ENCODE data around the gene CRYAB. TPM values are rescaled to one million over a fixed set of nuclear protein-coding genes. Genes with fewer than 3 reads are reported as not detected.
A peak's percentile ranks its signal among the peaks of the same experiment; 100 is the strongest.

Gene CRYAB
- total and polyA plus RNA-seq, 2 experiments from 2014 or later = 15.3 to 91.8 TPM

- no peak overlapping the region for H3K4me3 ChIP-seq
- H3K27me3 ChIP-seq = no peaks in the 10 kb centered on the region
- TF ChIP-seq CTCF (IDR thresholded peaks at IDR 0.05; ENCODE audit: low read depth, low read length) = no peak
- peaks cover 41% of the 10 kb centered on the region for H3K4me1 ChIP-seq (ENCODE audit: low read depth)
- H3K9me3 ChIP-seq (ENCODE audit: low read depth) = no peaks in the 10 kb centered on the region
- peak overlapping the region; percentile 80 for H3K27ac ChIP-seq
- peak in 1 of 2 donors; percentile 30 for DNase-seq (ENCODE audit: low read depth in 1 of 2, low spot score in 1 of 2)
- H3K36me3 ChIP-seq = no peaks in the 10 kb centered on the region
Observed at GRCh38 chr11:111913031-111913861, 1.7 kb upstream of the CRYAB start.

- Histone ChIP-seq H3K4me3 (no peak within 1 kb of the TSS), H3K4me1 (ENCODE audit: low read depth) (peaks cover 41% of the 10 kb centered on the region), H3K27me3 (no peaks in the 10 kb centered on the region), H3K36me3 (no peaks in the 10 kb centered on the region), H3K27ac (peak within 1 kb of the TSS; percentile 80), H3K9me3 (ENCODE audit: low read depth) (no peaks in the 10 kb centered on the region)
- no peak for TF ChIP-seq CTCF (IDR thresholded peaks at IDR 0.05; ENCODE audit: low read depth, low read length)
- no peak for DNase-seq (ENCODE audit: low read depth in 1 of 2, low spot score in 1 of 2)
Observed at GRCh38 chr11:111912535-111912934, 965 bp upstream of the CRYAB start, which contains the start of gene HSPB2. Gene HSPB2 (plus strand): TSS chr11:111912734. CDS start chr11:111912830, 96 bp downstream.

- Histone ChIP-seq H3K4me1 (ENCODE audit: low read depth) (peaks cover 41% of the 10 kb centered on the region), H3K36me3 (no peaks in the 10 kb centered on the region), H3K27me3 (no peaks in the 10 kb centered on the region), H3K9me3 (ENCODE audit: low read depth) (no peaks in the 10 kb centered on the region), H3K27ac (peak overlapping the region; percentile 80), H3K4me3 (no peak overlapping the region)
- DNase-seq (ENCODE audit: low read depth in 1 of 2, low spot score in 1 of 2) = peak in 1 of 2 donors; percentile 45
- TF ChIP-seq CTCF (IDR thresholded peaks at IDR 0.05; ENCODE audit: low read depth, low read length) = no peak
Observed at GRCh38 chr11:111910676-111911562, 651 bp downstream of the CRYAB start.

- Histone ChIP-seq H3K27me3 (no peaks in the 10 kb centered on the region), H3K9me3 (ENCODE audit: low read depth) (no peaks in the 10 kb centered on the region), H3K36me3 (no peaks in the 10 kb centered on the region), H3K4me1 (ENCODE audit: low read depth) (peaks cover 41% of the 10 kb centered on the region), H3K4me3 (no peak overlapping the region), H3K27ac (peak overlapping the region; percentile 67)
- TF ChIP-seq CTCF (IDR thresholded peaks at IDR 0.05; ENCODE audit: low read depth, low read length) = no peak
- no peak for DNase-seq (ENCODE audit: low read depth in 1 of 2, low spot score in 1 of 2)
Observed at GRCh38 chr11:111909378-111909777, 2.2 kb downstream of the CRYAB start.

- Histone ChIP-seq H3K27me3 (no peaks in the 10 kb centered on the region), H3K9me3 (ENCODE audit: low read depth) (no peaks in the 10 kb centered on the region), H3K4me1 (ENCODE audit: low read depth) (peaks cover 41% of the 10 kb centered on the region), H3K36me3 (no peaks in the 10 kb centered on the region), H3K27ac (no peak overlapping the region), H3K4me3 (no peak overlapping the region)
- TF ChIP-seq CTCF (IDR thresholded peaks at IDR 0.05; ENCODE audit: low read depth, low read length) = no peak
- DNase-seq (ENCODE audit: low read depth in 1 of 2, low spot score in 1 of 2) = no peak
Observed at GRCh38 chr11:111908639-111909305, 2.8 kb downstream of the CRYAB start.
